HG03045 (cell line): ENCODE results near the gene LY9.

Experiments
- ATAC-seq: cut with Tn5 transposase; IDR thresholded peaks from one replicate; pipeline ENCODE4 v1.9.1; 2021; ENCODE audit warnings: mild to moderate bottlenecking, moderate library complexity; ENCODE audit not compliant: unreplicated experiment

LY9 gene

DNA sequence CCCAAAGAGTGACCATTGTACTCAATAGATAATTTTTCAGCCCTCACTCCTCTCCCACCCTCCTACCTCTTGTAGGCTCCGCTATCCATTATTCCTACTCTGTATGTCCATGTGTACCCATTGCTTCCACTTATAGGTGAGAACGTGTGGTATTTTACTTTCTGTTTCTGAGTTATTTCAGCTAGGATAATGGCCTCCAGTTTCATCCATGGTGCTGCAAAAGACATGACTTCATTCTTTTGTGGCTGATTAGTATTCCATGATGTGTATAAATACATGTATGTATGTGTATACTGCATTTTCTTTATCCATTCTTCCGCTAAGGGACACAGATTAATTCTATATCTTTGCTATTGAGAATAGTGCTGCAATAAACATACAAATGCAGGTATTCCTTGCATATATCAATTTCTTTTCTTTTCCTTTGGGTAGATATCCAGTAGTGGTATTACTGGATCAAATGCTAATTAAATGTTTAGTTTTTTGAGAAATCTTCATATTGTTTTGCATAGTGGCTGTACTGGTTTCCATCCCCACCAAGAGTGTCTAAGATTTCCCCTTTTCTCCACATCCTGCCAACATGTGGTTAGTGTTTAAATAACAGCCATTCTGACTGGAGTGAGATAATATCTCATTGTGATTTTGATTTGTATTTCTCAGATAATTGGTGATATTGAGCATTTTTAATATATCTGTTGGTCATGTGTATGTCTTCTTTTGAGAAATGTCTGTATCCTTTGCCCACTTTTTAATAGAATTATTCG is 4.9 kb downstream of the LY9 start:
- ATAC-seq = no peak

DNA sequence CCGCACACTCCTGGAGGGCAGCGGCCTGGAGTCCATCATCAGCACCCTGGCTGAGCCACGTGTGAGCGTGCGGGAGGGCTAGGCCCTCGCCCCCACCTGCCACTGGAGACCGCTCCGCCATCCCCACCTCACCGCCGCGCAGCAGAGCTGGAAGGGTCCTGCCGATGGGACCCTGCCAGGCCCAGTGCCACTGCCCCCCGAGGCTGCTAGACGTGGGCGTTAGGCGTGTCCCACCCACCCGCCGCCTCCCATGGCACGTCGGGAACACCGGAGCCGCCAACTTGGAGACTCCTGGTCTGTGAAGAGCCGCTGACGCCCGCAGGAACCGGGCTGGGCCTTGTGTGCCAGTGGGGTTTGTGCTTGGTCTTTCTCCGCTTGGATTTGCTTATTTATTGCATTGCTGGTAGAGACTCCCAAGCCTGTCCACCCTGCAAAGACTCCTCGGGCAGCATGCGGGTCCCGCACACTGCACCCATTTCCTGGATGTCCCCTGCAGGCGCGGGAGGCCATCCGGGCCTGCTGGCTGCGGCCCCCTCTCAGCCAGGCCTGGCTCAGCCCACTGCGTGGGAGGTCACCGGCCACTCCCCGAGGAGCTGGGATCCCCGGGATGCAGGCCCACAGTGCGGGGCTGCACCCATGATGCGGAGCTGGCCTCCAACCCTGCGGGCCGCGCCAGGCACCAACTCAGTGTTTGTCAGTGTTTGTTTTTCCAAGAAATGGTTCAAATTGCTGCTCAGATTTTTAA is 6.0 kb downstream of the LY9 start:
- no peak for ATAC-seq

DNA sequence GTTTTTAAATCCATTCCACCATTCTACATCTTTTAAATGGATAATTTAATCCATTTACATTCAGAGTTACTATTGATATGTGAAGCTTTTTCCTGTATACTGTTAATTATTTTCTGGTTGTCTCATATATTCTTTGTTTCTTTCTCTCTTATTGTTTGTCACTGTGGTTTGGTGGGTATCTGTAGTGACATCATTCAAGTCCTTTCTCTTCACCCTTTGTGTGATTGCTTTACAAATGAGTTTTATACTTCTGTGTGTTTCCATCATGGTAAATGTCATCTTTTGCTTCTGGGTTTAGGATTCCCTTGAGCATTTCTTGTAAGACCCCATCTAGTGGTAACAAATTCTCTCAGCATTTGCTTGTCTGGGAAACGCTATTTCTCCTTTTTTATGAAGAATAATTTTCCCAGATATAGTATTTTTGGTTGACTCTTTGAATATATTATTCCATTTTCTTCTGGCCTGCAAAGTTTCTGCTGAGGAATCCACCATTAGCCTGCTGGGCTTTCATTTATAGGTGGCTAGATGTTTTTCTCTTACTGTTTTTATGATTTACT is 10.2 kb downstream of the LY9 start:
- no peak for ATAC-seq

DNA sequence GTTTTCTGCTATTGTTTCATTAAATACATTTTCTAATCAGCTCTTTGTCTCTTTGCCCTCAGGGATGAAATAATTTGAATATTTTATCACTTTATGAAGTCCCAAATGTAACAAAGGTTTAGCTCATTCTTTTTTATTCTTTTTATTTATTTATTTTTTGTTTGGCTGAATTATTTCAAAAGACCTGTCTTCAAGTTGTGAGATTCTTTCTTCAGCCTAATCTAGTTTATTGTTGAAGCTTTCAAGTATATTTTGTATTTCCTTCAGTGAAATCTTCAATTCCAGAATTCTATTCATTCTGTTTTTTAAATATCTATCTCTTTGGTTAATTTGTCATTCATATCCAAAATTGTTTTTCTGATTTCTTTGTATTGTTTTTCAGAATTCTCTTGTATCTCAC is 10.8 kb downstream of the LY9 start:
- no peak for ATAC-seq

DNA sequence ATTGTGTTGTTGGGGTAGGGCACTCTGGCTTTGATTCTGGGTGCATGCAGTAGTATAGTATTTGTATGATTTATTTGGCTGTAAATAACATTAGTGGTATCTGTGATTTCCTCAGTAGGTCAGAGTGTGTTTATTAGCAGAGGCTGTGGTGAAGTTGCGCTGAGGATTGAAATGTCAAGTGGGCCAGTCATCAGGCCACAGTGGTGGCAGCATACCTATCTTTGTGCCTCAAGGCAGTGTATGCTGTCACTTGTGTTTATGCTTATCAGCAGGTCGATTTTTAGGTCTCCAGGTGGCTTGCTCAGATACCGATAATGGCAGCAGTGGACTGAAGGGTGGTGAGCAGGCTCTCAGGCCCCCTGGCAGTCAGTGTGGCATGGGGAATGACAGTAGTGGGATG is 11.3 kb downstream of the LY9 start:
- no peak for ATAC-seq

DNA sequence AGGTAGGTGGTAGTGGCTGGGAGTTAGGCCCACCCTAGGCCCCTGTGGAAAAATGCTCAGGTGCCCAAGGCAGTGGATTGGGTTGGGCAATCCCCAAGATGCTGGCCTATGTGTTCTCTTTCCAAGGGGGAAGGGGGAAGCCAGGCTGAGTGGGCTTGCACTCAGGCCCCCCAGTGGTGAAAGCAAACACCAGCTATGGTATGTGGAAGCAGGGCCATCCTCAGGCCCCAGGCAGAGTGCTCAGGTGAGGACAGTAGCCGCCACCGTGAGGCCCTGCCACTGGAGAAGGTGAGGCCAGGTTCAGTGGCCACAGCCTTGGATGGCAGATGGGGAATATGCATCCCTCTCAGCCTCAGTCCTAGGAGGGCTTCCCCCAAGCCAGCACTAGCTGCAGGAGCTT is 11.8 kb downstream of the LY9 start:
- no peak for ATAC-seq

DNA sequence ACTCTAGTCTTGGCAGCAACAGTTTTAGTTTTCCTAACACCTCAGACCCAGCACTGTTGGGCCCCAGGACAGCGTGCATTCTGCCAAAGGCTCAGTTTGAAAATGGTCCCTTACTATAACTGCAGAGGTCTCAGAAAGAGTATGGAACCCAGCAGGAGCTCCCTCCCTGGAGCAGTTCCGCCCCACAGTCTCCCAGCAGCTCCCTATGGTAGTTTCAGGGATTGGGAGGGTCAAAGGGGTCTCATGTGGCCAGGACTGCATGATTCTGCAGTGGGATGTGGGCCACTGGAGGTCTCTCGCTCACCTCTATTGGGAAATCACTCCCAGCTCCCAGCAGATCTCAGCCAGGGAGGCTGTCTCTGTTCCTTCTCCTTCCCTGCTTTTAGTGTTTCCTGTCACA is 12.3 kb downstream of the LY9 start:
- no peak for ATAC-seq

DNA sequence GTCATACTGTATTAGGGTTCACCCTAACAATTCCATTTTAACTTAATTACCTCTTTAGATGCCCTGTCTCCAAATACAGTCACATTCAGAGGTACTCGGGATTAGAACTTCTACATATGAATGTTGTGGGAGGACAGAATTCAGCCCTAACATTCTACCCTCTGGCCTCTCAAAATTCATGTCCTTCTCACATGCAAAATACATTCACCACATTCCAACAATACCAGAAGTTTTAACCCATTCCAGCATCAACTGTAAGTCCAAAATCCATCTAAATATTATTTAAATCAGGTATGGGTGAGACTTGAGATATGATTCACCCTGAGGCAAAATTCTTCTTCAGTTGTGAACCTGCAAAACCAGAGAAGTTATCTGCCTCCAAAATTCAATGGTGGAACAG is 14.5 kb downstream of the LY9 start:
- ATAC-seq = no peak

DNA sequence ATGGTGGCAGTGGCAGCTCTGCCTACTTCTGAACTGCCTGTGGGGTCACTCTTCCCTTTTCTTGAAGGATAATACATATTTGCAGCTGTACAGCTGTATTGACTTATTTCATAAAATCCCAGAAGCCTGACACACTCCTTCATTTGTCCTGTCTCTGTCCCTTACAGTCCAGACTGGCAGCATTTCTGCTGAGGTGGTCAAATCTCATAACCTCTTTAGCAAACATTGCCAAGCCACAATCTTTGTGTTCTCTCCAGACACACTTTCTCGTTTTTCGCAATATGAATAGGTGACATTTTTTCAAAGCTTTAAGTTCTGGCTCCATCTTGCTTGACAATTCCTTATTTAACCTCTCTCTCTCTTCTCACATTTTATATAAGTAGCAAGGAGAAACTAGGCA is 15.2 kb downstream of the LY9 start:
- ATAC-seq = no peak

DNA sequence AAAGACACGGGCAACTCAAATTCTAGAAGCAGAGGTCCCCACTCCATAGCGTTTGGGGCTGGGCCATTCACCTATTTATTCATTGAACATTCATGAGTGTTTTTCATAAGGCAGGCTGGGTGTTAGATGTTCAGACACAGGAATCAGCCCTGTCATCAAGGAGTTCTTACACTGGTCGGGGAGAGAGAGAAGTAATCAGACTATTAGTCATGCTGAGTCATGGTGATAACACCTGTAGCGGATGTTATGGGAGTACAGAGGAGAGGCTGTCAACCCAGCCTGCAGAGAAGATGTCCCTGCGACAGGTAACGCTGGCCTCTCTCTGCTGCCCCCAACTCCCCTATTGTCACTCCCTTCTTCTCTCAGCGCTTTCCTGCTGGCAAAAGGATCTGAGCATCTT is 17.2 kb downstream of the LY9 start:
- no peak for ATAC-seq

DNA sequence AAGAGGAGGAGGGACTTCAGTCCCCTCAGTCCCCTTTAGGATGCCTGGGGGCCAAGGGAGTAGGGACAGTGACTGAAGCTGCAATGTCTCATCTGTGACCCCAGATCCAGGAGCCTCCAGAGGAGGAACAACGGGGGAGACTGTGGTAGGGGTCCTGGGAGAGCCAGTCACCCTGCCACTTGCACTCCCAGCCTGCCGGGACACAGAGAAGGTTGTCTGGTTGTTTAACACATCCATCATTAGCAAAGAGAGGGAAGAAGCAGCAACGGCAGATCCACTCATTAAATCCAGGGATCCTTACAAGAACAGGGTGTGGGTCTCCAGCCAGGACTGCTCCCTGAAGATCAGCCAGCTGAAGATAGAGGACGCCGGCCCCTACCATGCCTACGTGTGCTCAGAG is 18.3 kb downstream of the LY9 start:
- no peak for ATAC-seq

DNA sequence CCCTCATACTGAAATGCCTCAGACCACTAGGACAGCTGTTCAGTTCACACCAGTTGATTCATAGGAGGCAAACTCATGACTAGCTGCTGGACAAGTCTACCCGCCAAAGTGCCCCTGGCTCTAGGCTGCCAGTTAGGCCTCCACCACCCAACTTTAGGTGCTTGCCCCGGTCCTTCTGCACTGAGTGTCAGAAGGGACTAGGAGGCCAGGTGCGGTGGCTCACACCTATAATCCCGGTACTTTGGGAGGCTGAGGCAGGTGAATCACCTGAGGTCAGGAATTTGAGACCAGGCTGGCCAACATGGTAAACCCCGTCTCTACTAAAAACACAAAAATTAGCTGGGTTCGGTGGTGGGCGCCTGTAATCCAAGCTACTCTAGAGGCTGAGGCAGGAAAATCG is 18.9 kb downstream of the LY9 start:
- ATAC-seq = no peak

DNA sequence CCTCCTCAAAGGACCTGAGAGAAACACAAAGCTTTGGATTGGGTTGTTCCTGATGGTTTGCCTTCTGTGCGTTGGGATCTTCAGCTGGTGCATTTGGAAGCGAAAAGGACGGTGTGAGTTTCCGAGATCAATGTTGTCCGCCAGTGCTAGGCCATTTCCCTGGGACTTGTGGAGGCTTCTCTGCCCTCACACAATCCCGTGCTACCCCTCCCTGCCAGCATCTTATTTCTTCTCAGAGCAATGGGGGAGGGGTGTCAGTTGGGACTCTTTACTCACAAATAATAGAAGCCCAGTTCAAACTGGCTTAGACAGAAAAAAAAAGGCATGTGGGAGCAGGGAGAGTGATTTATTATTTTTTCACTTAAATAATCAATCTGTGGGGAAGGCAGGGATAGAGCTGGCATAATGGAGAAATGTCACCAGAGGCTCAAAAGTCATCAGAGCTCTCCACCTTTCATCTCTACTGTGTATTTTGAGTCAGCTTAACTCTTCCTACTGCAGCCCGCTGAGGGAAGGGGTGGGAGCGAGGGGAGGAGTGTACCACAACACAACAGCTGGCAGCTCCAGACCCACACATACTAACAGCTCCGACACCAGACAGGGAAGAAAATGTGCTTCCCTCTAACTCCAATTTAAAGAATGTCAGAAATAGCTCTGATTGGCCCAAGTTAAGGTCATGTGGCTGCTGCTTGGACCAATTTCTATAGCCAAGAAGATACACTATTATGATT is 22.4 kb downstream of the LY9 start:
- ATAC-seq = no peak

DNA sequence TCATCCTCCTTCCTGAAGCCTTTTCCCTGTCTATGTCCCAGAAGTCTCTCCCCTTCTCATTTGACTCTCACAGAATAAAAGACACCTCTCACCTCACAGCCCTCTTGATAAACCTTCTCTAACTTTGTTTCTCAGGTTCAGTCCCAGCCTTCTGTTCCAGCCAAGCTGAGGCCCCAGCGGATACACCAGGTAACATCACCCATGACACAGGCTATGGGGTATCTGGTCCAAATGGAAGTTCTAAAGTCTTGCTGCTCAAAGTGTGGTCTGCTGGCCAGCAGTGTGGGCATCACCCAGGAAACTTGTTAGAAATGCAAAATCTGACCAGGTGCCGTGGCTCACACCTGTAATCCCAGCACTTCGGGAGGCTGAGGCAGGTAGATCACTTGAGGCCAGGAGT is 23.2 kb downstream of the LY9 start:
- no peak for ATAC-seq

DNA sequence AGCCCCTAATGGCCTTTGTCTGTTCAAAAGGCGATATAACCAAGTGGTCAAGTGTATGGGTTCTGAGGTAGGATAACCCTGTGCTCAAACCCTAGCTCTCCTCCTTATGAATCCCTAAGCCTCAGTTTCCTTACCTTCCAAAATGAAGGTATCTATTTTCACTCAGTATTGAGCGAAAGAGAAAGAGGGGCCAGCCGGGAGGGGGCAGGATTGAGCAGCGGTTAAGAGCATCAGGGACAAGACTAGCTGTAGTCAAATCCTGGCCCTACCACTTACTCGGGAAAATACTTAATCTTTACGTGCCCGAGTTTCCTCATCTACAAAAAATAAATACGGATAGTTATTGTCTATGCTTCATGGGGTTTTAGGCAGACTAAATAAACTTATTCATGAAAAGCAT is 25.7 kb downstream of the LY9 start:
- ATAC-seq = no peak

DNA sequence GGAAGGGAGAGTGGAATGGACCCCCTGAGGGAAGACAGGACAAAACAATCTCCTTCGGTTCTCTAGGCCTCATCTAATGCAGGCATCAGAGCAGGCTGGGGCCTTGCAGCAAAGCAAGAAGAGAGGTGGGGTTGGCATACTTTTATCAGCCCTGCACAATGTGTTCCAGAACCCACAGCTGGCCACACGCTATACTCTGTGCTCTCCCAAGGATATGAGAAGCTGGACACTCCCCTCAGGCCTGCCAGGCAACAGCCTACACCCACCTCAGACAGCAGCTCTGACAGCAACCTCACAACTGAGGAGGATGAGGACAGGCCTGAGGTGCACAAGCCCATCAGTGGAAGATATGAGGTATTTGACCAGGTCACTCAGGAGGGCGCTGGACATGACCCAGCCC is 27.3 kb downstream of the LY9 start:
- no peak for ATAC-seq

DNA sequence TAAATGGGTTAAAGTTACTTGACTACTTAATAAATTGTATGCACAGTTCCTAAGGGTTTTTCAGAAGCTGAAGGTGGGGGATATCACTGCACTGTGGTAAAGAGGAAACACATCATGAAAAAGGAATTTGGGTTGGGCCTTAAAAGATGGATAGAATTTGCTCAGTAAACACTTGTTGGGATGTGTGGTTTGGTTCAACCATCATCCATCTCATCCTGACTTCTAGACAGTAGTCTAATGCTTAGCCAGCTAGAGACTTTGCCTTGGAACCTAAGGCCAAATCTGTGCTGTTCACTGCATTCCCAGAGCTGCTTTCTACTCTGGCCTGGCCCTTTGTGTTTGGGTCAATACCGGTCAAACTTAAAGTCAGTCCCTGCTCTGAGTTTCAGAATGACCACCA is 30.6 kb downstream of the LY9 start:
- ATAC-seq = no peak

DNA sequence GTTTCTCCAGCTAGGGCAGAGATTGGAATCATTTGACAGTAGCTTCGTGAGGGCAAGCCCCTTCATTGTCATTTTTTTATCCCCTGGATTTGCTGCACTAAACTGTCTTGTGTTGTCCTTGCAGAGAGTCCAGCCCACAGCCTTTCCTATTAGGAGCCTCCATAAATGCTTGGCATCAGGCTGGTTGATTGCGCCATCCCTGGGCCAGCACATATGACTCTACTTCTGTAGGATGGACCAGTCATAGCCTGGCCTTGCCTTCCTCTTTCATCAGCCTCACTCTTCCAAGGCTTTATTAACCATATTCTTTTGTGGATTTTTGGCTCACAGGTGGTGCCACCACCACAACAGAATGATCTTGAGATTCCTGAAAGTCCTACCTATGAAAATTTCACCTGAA is 31.4 kb downstream of the LY9 start:
- no peak for ATAC-seq

DNA sequence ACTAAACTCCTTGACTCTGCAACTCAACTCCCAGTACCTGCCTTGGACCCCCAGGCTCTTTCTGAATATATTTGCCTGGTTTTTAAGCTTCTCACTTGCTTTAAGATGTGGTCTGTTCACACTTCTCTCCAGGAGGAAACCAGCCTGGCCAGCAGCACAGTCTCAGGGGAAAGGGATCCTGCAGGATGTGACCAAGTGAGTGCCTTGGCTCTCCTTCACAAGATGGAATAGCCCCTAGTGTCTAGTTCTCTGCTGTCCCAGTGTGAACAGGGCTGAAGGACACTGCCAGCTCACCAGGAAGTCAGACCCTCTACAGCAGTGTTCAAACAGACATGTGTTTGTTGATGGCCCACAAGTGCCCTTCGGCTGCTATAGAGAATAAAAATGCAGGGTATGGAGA is 33.8 kb downstream of the LY9 start:
- ATAC-seq = no peak

DNA sequence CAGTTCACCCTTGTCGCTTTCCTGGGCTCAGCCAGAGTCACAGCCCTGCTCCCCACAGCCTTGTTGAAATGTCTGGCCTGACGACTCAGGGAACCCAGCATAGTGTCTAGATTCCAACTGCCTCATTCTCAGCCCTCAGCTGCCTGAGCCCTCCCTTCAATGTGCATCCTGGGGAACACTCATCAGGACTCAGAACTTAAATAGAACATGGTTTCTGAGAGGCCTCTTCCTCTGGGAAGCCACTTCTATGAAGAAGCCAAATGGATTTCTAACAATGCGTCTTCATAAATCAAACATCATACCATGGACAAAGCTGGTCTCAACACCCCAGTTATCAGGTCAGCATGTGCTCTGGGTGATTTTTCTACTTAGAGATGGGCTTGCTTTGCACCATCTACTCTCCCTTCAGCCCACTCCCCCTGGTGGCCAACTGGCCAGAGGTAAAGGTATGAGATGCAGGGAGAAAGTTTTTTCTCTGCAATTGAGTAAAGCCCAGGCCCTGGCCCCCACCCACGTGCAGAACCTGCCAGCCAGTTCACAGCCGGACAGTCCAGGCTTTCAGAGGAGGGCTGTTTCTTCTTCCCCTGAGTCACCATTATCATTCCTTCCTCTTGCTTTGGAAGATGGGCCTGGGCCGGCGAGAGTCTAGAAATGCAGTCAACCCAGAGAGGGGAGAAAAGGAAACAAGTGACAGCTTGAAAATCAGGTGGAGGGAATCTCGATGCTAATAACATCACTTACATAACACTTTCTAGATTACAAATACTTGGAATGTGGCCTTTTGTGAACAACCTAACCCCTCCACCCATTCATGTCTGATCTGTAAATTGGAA is 34.6 kb downstream of the LY9 start:
- ATAC-seq = no peak
